Ishikawa (cell line): ENCODE data around the gene IGFBP4.

ENCODE experiments used
- CEBPB ChIP-seq: IDR thresholded peaks from 2 replicates; pipeline ENCODE4 v1.6.1; 2012
- CREB1 ChIP-seq: IDR thresholded peaks from 2 replicates; pipeline ENCODE4 v1.6.1; 2012; ENCODE audit warnings: low read depth
- EGR1 ChIP-seq: IDR thresholded peaks from 2 replicates; pipeline ENCODE4 v1.6.1; 2012
- EP300 ChIP-seq: IDR thresholded peaks from 2 replicates; pipeline ENCODE4 v1.6.1; 2012; ENCODE audit warnings: borderline replicate concordance
- FOXM1 ChIP-seq: IDR thresholded peaks from 2 replicates; pipeline ENCODE4 v1.6.1; 2012; ENCODE audit warnings: low read depth, borderline replicate concordance
- MAX ChIP-seq: IDR thresholded peaks from 2 replicates; pipeline ENCODE4 v1.6.1; 2012
- NFIC ChIP-seq: IDR thresholded peaks from 2 replicates; pipeline ENCODE4 v1.6.1; 2012
- RAD21 ChIP-seq: IDR thresholded peaks from 2 replicates; pipeline ENCODE4 v1.6.1; 2012; ENCODE audit warnings: low read depth
- REST ChIP-seq: IDR thresholded peaks from 2 replicates; pipeline ENCODE4 v1.6.1; 2012; ENCODE audit warnings: low read depth, mild to moderate bottlenecking
- TAF1 ChIP-seq: IDR thresholded peaks from 2 replicates; pipeline ENCODE4 v1.6.1; 2012; ENCODE audit warnings: low read depth, mild to moderate bottlenecking
- TCF12 ChIP-seq: IDR thresholded peaks from 2 replicates; pipeline ENCODE4 v1.6.1; 2012; ENCODE audit warnings: low read depth
- TEAD4 ChIP-seq: IDR thresholded peaks from 2 replicates; pipeline ENCODE4 v1.6.1; 2012
- USF1 ChIP-seq: IDR thresholded peaks from 2 replicates; pipeline ENCODE4 v1.6.1; 2012
- YY1 ChIP-seq: IDR thresholded peaks from 2 replicates; pipeline ENCODE4 v1.6.1; 2012; ENCODE audit warnings: low read depth
- ZBTB7A ChIP-seq: IDR thresholded peaks from 2 replicates; pipeline ENCODE4 v1.6.1; 2012; ENCODE audit warnings: low read depth

IGFBP4 gene

GRCh38 chr17:40448213-40448638 is 5.0 kb downstream of the IGFBP4 start:
- TF ChIP-seq EGR1 = no peak
- TF ChIP-seq USF1 = no peak
- TF ChIP-seq REST = no peak
- no peak for TF ChIP-seq CREB1
- TF ChIP-seq TEAD4 = no peak
- no peak for TF ChIP-seq FOXM1
- no peak for TF ChIP-seq MAX
- TF ChIP-seq CEBPB = no peak
- no peak for TF ChIP-seq TCF12
- TF ChIP-seq TAF1 = no peak
- TF ChIP-seq NFIC = no peak
- TF ChIP-seq YY1 = no peak
- TF ChIP-seq RAD21 = no peak

GRCh38 chr17:40448639-40449261 is 5.5 kb downstream of the IGFBP4 start:
- TF ChIP-seq REST (no peak), RAD21 (no peak), EP300 (no peak), YY1 (no peak), TAF1 (no peak), MAX (no peak), CEBPB (no peak), EGR1 (no peak), NFIC (no peak), TEAD4 (no peak), CREB1 (no peak), TCF12 (no peak), USF1 (no peak), FOXM1 (no peak)

- no peak for TF ChIP-seq USF1
- TF ChIP-seq RAD21 = peak; percentile 42; the same call in 1 of the 2 replicates
These were observed 6.9 kb downstream of the IGFBP4 start for GRCh38 chr17:40450175-40450574.

GRCh38 chr17:40451420-40451819 is 8.2 kb downstream of the IGFBP4 start:
- TF ChIP-seq NFIC (peak; percentile 54; the same call in 1 of the 2 replicates), TAF1 (no peak), TEAD4 (peak; percentile 32; the same call in 1 of the 2 replicates)

- TF ChIP-seq TCF12 (no peak), USF1 (no peak), NFIC (no peak), EGR1 (no peak), TEAD4 (no peak), TAF1 (no peak), REST (no peak), CREB1 (no peak), FOXM1 (no peak), MAX (no peak), RAD21 (no peak), ZBTB7A (no peak), EP300 (no peak), YY1 (no peak), CEBPB (no peak)
These were observed 9.1 kb downstream of the IGFBP4 start for GRCh38 chr17:40452216-40452787.
